D721Med (cell line): ENCODE results near the gene MARK2.

Source experiments
- DNase-seq: peaks from one replicate; pipeline ENCODE4 v3.0.0; 2011; ENCODE audit warnings: low spot score; ENCODE audit not compliant: insufficient read length
- FAIRE-seq: peaks from 2 replicates; lab custom pipeline; 2011; peaks lifted over from hg19 to GRCh38; lab: Jason Lieb, UNC
- TF ChIP-seq, protein P1 (sequence below): IDR thresholded peaks from 2 replicates; pipeline ENCODE4 v1.5.1; 2012; ENCODE audit warnings: mild to moderate bottlenecking, control low read depth; ENCODE audit not compliant: insufficient read depth; ENCODE audit errors: missing control alignments

Gene MARK2

DNA sequence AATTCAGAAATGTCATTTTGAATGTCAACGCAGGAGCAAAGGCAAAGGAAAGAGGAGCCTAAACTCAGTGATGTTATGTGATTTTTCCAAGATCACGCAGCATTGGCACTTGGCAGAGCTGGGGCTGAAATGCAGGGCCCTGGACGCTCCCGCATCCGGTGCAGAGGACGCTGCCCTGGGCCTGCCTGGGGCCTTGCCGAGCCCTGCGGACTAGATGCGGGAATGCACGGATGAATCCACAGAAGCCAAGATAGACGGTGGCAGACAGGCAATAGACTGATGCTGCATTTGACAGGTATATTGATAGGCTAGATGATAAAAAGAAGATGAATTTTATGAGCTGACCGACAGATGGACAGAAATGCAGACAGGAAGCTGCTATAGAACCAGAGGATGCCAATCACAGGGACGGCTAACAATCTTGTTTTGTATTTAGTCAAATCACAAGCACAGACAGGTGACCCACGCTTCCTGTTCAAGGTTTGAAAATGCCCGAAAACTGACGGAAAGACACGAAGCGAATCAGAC, 696 bp upstream of the MARK2 start:
- no peak for DNase-seq
- FAIRE-seq, result no peak
- TF ChIP-seq, protein P1, sequence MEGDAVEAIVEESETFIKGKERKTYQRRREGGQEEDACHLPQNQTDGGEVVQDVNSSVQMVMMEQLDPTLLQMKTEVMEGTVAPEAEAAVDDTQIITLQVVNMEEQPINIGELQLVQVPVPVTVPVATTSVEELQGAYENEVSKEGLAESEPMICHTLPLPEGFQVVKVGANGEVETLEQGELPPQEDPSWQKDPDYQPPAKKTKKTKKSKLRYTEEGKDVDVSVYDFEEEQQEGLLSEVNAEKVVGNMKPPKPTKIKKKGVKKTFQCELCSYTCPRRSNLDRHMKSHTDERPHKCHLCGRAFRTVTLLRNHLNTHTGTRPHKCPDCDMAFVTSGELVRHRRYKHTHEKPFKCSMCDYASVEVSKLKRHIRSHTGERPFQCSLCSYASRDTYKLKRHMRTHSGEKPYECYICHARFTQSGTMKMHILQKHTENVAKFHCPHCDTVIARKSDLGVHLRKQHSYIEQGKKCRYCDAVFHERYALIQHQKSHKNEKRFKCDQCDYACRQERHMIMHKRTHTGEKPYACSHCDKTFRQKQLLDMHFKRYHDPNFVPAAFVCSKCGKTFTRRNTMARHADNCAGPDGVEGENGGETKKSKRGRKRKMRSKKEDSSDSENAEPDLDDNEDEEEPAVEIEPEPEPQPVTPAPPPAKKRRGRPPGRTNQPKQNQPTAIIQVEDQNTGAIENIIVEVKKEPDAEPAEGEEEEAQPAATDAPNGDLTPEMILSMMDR, result no peak

DNA sequence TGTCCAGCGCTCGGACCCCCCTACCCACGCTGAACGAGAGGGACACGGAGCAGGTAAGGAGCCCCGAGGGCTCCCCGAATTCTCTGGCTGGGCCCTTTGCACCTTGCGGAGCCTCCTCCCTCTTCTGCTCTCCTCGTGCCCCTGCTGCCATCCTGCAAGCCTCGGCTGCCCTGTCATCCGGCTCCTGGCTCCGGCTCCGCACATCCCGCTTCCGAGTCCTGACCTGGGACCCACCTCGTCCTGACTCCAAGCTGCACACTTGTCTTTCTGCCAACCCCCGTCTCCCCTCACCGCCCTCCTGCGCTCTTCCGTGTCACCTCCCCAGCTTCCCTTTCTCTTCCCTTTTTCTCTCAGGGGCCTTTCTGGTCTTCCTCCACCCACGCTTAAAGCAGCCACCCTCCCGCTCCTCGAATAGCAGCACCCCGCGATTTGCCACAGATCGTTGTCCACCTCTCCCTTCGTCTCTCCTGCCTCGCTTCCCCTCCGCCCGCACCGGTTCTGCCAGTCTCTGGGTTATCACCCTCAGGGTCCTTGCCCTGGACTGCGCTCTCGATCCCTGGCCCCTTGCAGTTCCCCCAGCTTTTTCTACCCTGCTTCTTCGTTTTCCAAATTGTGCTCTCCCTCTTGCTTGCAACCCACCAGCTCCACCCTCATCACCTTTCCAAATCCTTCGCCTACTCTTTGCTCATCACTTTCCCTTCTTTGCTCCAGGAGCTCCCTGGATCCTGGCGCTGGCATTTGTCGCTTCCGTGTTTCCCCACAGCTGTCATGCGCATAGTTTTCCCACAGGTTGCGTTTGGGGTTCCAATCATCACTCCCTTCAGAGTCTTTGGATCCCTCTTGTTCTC, 822 bp downstream of the MARK2 start:
- TF ChIP-seq, protein P1, result no peak
- FAIRE-seq (no peak), DNase-seq (no peak)

DNA sequence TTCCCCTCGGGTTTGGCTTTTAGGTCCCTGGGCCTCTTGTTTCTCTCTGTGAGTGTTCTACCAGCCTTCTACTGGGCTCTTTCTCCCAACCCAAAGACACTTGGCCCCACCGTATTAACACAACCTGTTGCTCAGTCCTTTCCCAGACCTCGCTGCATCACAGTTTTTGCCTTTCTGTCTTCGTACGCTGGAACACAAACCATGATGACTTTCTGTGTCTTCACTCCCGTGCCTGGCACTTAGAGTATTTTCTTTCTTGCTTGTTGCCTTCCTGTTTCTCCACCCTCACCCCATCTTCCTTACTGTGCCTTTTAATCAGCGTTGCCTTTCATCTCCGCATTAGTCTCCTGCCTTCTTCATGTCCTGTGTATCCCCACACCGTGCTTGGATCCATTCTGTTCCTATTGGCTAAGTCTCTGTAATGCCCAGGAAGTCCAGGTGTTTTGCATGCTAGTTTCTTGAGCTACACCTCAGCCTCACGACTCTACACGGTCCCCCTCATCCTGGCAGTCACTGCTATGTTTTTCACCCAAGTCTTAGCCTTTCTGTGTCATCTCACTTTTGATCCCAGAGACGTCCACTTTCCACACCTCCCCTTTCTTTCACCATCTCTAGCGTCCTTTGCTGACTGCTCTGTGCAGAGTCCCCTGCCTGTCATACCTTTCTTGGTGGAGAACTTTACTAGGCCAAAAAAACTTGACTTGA, 1.6 kb downstream of the MARK2 start:
- TF ChIP-seq, protein P1, result no peak
- no peak for FAIRE-seq
- no peak for DNase-seq

DNA sequence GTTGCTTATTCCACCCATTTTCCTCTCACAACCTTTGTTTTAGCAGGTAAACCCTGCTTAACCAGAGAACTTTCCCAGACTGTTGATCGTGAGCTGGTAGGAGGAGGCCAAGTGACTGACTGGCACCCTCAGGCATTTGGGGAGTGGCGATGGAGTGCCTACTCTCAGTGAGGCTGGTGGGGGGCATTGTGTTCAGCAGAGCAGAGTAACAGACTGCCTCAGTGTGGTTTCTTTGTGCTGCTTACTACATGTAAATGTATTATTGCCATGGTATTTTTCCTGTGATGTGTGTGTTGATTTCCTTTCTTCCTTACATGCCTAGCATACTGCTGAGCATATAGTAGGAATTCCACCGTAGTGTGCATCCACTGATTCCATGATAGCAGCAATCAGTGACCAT, 2.6 kb downstream of the MARK2 start:
- no peak for FAIRE-seq
- DNase-seq, result no peak
- TF ChIP-seq, protein P1, result no peak

DNA sequence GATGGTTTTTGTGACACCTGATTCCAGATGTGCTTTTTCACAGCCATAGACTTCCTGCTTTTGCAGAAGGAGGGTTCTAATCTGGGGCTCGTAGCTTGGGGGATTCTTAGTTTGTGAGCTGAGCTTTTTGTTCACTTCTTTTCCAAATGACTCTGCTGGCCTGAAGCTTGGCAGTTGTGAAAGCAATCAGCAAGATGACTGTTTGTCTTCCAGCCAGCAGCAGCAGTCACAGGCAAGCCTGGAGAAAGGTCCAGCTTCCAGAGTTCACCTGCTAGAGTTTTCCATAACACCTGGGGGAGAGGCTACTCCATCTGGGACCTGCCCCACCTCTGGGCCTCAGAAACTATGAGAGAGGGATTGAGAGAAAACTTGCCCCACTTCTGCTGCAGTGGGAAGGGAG, 4.1 kb downstream of the MARK2 start:
- DNase-seq (no peak), FAIRE-seq (no peak)
- TF ChIP-seq, protein P1, result no peak

DNA sequence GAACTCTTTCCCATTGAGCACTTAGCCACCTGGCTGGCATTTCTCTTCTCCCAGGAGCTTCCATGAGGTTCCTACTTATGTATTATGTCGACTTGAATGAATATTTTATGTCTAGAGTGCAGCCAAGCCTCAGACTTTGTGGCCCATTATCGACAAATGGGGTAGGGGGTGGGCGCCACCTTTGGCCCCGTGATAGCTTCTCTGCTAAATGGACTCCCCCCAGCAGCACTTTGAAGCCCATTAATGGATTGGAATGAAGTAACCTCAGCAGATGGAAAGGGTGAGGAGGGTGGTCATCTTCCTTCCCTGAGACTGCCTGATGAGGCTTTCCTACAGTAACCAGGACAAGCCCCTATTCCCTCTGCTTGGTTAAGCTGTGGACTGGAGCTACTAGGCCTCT, 5.9 kb downstream of the MARK2 start:
- no peak for FAIRE-seq

More for the DNA sequence above, 5.9 kb downstream of the MARK2 start:
- no peak for DNase-seq
- TF ChIP-seq, protein P1, result no peak
